HG03103 (cell line): Measurements from ENCODE around the gene ITGBL1.

Source experiments
- ATAC-seq: cut with Tn5 transposase; IDR thresholded peaks from one replicate; pipeline ENCODE4 v1.9.1; 2021; ENCODE audit warnings: low read depth; ENCODE audit not compliant: unreplicated experiment

ITGBL1 gene

GRCh38 chr13:101554420-101555125, 102.1 kb downstream of the ITGBL1 start:
- ATAC-seq = no peak

GRCh38 chr13:101555610-101556009, 103.1 kb downstream of the ITGBL1 start:
- ATAC-seq = no peak

- ATAC-seq = no peak
These were observed 104.2 kb downstream of the ITGBL1 start for GRCh38 chr13:101556676-101557123.

GRCh38 chr13:101565317-101565716, 112.8 kb downstream of the ITGBL1 start:
- ATAC-seq = no peak

- no peak for ATAC-seq
These were observed 115.4 kb downstream of the ITGBL1 start for GRCh38 chr13:101567841-101568240.

GRCh38 chr13:101569807-101570206, 117.3 kb downstream of the ITGBL1 start:
- ATAC-seq = no peak

GRCh38 chr13:101570410-101570809, 117.9 kb downstream of the ITGBL1 start:
- no peak for ATAC-seq

GRCh38 chr13:101572456-101572855, 120.0 kb downstream of the ITGBL1 start:
- no peak for ATAC-seq

GRCh38 chr13:101575581-101575980, 123.1 kb downstream of the ITGBL1 start:
- no peak for ATAC-seq

GRCh38 chr13:101576455-101576854, 124.0 kb downstream of the ITGBL1 start:
- no peak for ATAC-seq

- ATAC-seq = no peak
These were observed 124.5 kb downstream of the ITGBL1 start for GRCh38 chr13:101576977-101577376.

GRCh38 chr13:101579281-101579802, 126.9 kb downstream of the ITGBL1 start:
- ATAC-seq = no peak

- no peak for ATAC-seq
These were observed 131.9 kb downstream of the ITGBL1 start for GRCh38 chr13:101584331-101584730.

- no peak for ATAC-seq
These were observed 138.0 kb downstream of the ITGBL1 start for GRCh38 chr13:101590479-101590878.

GRCh38 chr13:101594936-101595335, 142.5 kb downstream of the ITGBL1 start:
- ATAC-seq = no peak

- no peak for ATAC-seq
These were observed 144.3 kb downstream of the ITGBL1 start for GRCh38 chr13:101596803-101597202.

- ATAC-seq = no peak
These were observed 159.3 kb downstream of the ITGBL1 start for GRCh38 chr13:101611491-101612475.

- ATAC-seq = no peak
These were observed 160.3 kb downstream of the ITGBL1 start for GRCh38 chr13:101612735-101613134.

- no peak for ATAC-seq
These were observed 162.0 kb downstream of the ITGBL1 start for GRCh38 chr13:101614491-101614890.

GRCh38 chr13:101618440-101619187, 166.1 kb downstream of the ITGBL1 start:
- no peak for ATAC-seq

GRCh38 chr13:101621099-101621498, 168.6 kb downstream of the ITGBL1 start:
- no peak for ATAC-seq
